ENCODE results near the gene ALKBH5.

ALKBH5 gene

GRCh38 chr17:18205861-18206260, 22.2 kb downstream of the ALKBH5 start:
- Histone ChIP-seq H3K9me3 (ENCODE audit: low read length) (no peaks in the 10 kb centered on the region), H4K20me1 (ENCODE audit: insufficient read depth, low read length) (no peaks in the 10 kb centered on the region), H3F3A (ENCODE audit: insufficient read depth, low read length) (no peaks in the 10 kb centered on the region), H3K9ac (ENCODE audit: low read length) (no peak overlapping the region), H3K79me2 (ENCODE audit: insufficient read depth, low read length) (no peaks in the 10 kb centered on the region), H3K9me2 (ENCODE audit: low read depth, low read length) (no peaks in the 10 kb centered on the region), H3K4me2 (ENCODE audit: low read length) (no peak overlapping the region), H3K27me3 (ENCODE audit: insufficient read depth, low read length) (no peaks in the 10 kb centered on the region), H3K4me1 (ENCODE audit: insufficient read depth, low read length, severe bottlenecking) (no peaks in the 10 kb centered on the region), H3K36me3 (ENCODE audit: insufficient read depth, low read length) (peaks cover 72% of the 10 kb centered on the region), H3K4me3 (ENCODE audit: low read depth, low read length, poor library complexity, severe bottlenecking) (no peak overlapping the region), H3K27ac (ENCODE audit: low read depth, low read length, poor library complexity, severe bottlenecking) (no peak overlapping the region), H2AFZ (ENCODE audit: low read length) (no peak overlapping the region)
- no peak for TF ChIP-seq CTCF (IDR thresholded peaks at IDR 0.05; ENCODE audit: low read length)
- TF ChIP-seq EZH2 (IDR thresholded peaks at IDR 0.05; ENCODE audit: borderline replicate concordance, low read length): no peak

DNA sequence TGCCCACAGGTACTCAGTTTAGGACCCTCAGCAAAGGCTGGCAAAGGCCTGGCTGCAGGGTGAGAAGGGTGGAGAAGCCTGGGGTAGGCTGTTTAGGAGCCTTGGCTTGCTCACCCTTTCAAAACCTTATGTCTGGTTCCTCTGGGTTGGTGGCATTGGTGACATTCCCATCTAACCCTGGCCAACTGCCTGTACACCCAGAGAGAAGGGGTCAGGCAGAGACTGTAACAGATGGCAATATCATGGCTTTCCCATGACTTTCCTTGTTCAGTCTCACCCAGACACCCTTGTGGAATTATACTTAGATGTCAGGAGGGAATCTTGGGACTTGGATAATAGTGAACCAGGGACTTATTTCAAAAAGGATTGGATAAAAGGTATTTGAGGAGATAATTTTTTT, 23.3 kb downstream of the ALKBH5 start:
- no peaks in the 10 kb centered on the region for H3K9me3 ChIP-seq (ENCODE audit: low read length)
- no peaks in the 10 kb centered on the region for H3K4me1 ChIP-seq (ENCODE audit: insufficient read depth, low read length, severe bottlenecking)
- no peaks in the 10 kb centered on the region for H3K79me2 ChIP-seq (ENCODE audit: insufficient read depth, low read length)
- no peak for TF ChIP-seq EZH2 (IDR thresholded peaks at IDR 0.05; ENCODE audit: borderline replicate concordance, low read length)
- no peak for TF ChIP-seq CTCF (IDR thresholded peaks at IDR 0.05; ENCODE audit: low read length)
- H4K20me1 ChIP-seq (ENCODE audit: insufficient read depth, low read length): no peaks in the 10 kb centered on the region
- no peak overlapping the region for H3K27ac ChIP-seq (ENCODE audit: low read depth, low read length, poor library complexity, severe bottlenecking)
- H2AFZ ChIP-seq (ENCODE audit: low read length): no peak overlapping the region
- no peaks in the 10 kb centered on the region for H3F3A ChIP-seq (ENCODE audit: insufficient read depth, low read length)
- no peaks in the 10 kb centered on the region for H3K9me2 ChIP-seq (ENCODE audit: low read depth, low read length)
- no peak overlapping the region for H3K4me3 ChIP-seq (ENCODE audit: low read depth, low read length, poor library complexity, severe bottlenecking)
- no peaks in the 10 kb centered on the region for H3K27me3 ChIP-seq (ENCODE audit: insufficient read depth, low read length)
- peaks cover 72% of the 10 kb centered on the region for H3K36me3 ChIP-seq (ENCODE audit: insufficient read depth, low read length)
- no peak overlapping the region for H3K4me2 ChIP-seq (ENCODE audit: low read length)
- no peak overlapping the region for H3K9ac ChIP-seq (ENCODE audit: low read length)

- Histone ChIP-seq H3F3A (ENCODE audit: insufficient read depth, low read length) (no peaks in the 10 kb centered on the region), H3K4me3 (ENCODE audit: low read depth, low read length, poor library complexity, severe bottlenecking) (no peak overlapping the region), H3K27ac (ENCODE audit: low read depth, low read length, poor library complexity, severe bottlenecking) (no peak overlapping the region), H3K9me3 (ENCODE audit: low read length) (no peaks in the 10 kb centered on the region), H3K4me1 (ENCODE audit: insufficient read depth, low read length, severe bottlenecking) (no peaks in the 10 kb centered on the region), H3K9ac (ENCODE audit: low read length) (no peak overlapping the region), H3K27me3 (ENCODE audit: insufficient read depth, low read length) (no peaks in the 10 kb centered on the region), H3K36me3 (ENCODE audit: insufficient read depth, low read length) (peaks cover 71% of the 10 kb centered on the region), H4K20me1 (ENCODE audit: insufficient read depth, low read length) (no peaks in the 10 kb centered on the region), H3K4me2 (ENCODE audit: low read length) (no peak overlapping the region), H2AFZ (ENCODE audit: low read length) (no peak overlapping the region), H3K79me2 (ENCODE audit: insufficient read depth, low read length) (no peaks in the 10 kb centered on the region), H3K9me2 (ENCODE audit: low read depth, low read length) (no peaks in the 10 kb centered on the region)
- TF ChIP-seq CTCF (IDR thresholded peaks at IDR 0.05; ENCODE audit: low read length) (no peak), EZH2 (IDR thresholded peaks at IDR 0.05; ENCODE audit: borderline replicate concordance, low read length) (no peak)
Observed at GRCh38 chr17:18208092-18208491, 24.5 kb downstream of the ALKBH5 start.

All from OCI-LY1 (cell line).